ENCODE measurements around the gene PRRC2C. TPM values are rescaled to one million over a fixed set of nuclear protein-coding genes. Genes with fewer than 3 reads are reported as not detected.

PRRC2C gene
- total RNA-seq, 1 experiment from 2014 or later = 222 TPM

DNA sequence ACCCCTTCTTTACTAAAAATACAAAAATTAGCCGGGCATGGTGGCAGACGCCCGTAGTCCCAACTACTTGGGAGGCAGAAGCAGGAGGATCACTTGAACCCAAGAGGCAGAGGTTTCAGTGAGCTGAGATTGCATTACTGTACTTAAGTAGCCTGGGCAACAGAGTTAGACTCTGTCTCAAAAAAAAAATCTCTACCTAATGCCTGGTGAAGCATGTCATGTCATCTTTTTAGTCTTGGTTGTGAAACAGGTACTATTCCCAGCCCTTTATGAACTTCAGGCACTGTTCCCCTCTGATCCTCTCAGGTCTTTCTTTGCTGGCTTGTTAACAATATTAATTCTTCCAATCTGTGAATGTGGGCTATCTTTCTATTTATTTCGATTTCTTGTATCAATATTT lies 22.1 kb downstream of the PRRC2C start:
- POLR2A ChIA-PET (ENCODE audit: low non-redundant PET) = interaction anchor here (0.6 kb wide), 1 partner anchor 62 kb away, joined by 3 read pairs; no protein-coding TSS in a partner anchor
- no TSS peak for BruUV-seq (replicated peaks)

DNA sequence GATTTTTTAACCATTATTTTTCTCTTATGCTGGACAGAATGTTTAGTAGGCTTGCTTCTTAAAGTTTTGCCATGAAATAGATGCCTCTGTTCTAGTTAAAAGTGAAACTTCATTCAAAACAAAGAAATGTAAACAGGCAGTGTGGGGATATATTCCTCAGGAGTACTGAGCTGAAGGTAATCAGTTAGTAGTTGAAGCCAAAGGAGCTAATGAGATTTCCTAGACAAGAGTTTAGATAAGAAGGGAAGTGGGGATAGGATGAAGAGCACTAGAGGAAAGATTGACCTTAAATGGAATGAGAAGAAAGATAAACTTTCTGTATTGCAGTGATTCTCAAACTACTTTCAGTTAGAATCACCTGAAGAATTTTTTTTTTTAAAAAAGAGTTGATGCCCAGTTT lies 23.9 kb downstream of the PRRC2C start:
- Histone ChIP-seq H3K9me3 (ENCODE audit: low read depth, low read length, poor library complexity, severe bottlenecking) (no peaks in the 10 kb centered on the region), H3K36me3 (ENCODE audit: insufficient read depth, low read length, poor library complexity, severe bottlenecking) (peaks cover 13% of the 10 kb centered on the region), H3K27ac (ENCODE audit: low read depth, low read length, poor library complexity, severe bottlenecking) (no peak overlapping the region), H3K4me3 (ENCODE audit: low read depth, low read length, poor library complexity, severe bottlenecking) (no peak overlapping the region), H3K27me3 (replicated peaks; ENCODE audit: insufficient read depth, low read depth, low read length, poor library complexity) (no peaks in the 10 kb centered on the region), H3K4me1 (ENCODE audit: insufficient read depth, low read length, poor library complexity, severe bottlenecking) (peaks cover 15% of the 10 kb centered on the region)
- BruUV-seq (replicated peaks) = no TSS peak
- no peak for DNase-seq (ENCODE audit: low spot score)
- POLR2A ChIA-PET (ENCODE audit: low non-redundant PET) = no interaction called here
- CTCF ChIA-PET = interaction anchor here (0.5 to 0.6 kb wide), 2 partner anchors 9 to 234 kb away, joined by 3 read pairs; no protein-coding TSS in a partner anchor
- TF ChIP-seq EZH2 (IDR thresholded peaks at IDR 0.05; ENCODE audit: borderline replicate concordance, low read depth, low read length, poor library complexity, severe bottlenecking) = no peak
- TF ChIP-seq, protein P1, sequence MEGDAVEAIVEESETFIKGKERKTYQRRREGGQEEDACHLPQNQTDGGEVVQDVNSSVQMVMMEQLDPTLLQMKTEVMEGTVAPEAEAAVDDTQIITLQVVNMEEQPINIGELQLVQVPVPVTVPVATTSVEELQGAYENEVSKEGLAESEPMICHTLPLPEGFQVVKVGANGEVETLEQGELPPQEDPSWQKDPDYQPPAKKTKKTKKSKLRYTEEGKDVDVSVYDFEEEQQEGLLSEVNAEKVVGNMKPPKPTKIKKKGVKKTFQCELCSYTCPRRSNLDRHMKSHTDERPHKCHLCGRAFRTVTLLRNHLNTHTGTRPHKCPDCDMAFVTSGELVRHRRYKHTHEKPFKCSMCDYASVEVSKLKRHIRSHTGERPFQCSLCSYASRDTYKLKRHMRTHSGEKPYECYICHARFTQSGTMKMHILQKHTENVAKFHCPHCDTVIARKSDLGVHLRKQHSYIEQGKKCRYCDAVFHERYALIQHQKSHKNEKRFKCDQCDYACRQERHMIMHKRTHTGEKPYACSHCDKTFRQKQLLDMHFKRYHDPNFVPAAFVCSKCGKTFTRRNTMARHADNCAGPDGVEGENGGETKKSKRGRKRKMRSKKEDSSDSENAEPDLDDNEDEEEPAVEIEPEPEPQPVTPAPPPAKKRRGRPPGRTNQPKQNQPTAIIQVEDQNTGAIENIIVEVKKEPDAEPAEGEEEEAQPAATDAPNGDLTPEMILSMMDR (conservative IDR thresholded peaks at IDR 0.05; ENCODE audit: low read depth, low read length) = no peak
- intact Hi-C loops (cut with micrococcal nuclease; ENCODE audit: unreplicated experiment) = no loop called here

More for the DNA sequence above, 22.1 kb downstream of the PRRC2C start:
- H3K27me3 ChIP-seq (replicated peaks; ENCODE audit: insufficient read depth, low read depth, low read length, poor library complexity) = no peaks in the 10 kb centered on the region
- DNase-seq (ENCODE audit: low spot score) = no peak
- TF ChIP-seq EZH2 (IDR thresholded peaks at IDR 0.05; ENCODE audit: borderline replicate concordance, low read depth, low read length, poor library complexity, severe bottlenecking) = no peak
- TF ChIP-seq, protein P1 (conservative IDR thresholded peaks at IDR 0.05; ENCODE audit: low read depth, low read length) = no peak
- H3K9me3 ChIP-seq (ENCODE audit: low read depth, low read length, poor library complexity, severe bottlenecking) = no peaks in the 10 kb centered on the region
- CTCF ChIA-PET = interaction anchor here (0.6 kb wide), 1 partner anchor 253 kb away, joined by 21 read pairs; no protein-coding TSS in a partner anchor
- peaks cover 15% of the 10 kb centered on the region for H3K4me1 ChIP-seq (ENCODE audit: insufficient read depth, low read length, poor library complexity, severe bottlenecking)
- no peak overlapping the region for H3K27ac ChIP-seq (ENCODE audit: low read depth, low read length, poor library complexity, severe bottlenecking)
- H3K4me3 ChIP-seq (ENCODE audit: low read depth, low read length, poor library complexity, severe bottlenecking) = no peak overlapping the region
- peaks cover 3% of the 10 kb centered on the region for H3K36me3 ChIP-seq (ENCODE audit: insufficient read depth, low read length, poor library complexity, severe bottlenecking)
- intact Hi-C loops (cut with micrococcal nuclease; ENCODE audit: unreplicated experiment) = no loop called here

DNA sequence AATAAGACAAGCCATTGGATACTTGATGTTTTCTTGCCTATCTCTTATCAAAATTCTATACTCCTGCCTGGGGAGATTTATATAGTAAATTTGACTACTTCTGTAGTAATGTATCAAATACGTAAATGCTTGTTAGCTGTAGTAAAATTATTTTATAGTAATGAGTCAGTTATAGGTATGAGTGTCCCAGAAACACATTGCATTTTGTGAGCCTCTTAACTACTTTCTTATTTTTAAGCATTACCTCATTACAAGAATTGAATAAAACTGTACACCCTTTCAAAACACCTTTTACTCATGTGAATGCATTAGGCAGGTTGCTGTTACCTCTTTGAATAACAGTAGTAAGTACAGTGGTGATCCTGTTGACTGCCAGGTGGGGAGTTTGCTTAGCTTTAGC lies 28.4 kb downstream of the PRRC2C start:
- H3K9me3 ChIP-seq (ENCODE audit: low read depth, low read length, poor library complexity, severe bottlenecking) = no peaks in the 10 kb centered on the region
- intact Hi-C loops (cut with micrococcal nuclease; ENCODE audit: unreplicated experiment) = no loop called here
- H3K36me3 ChIP-seq (ENCODE audit: insufficient read depth, low read length, poor library complexity, severe bottlenecking) = peaks cover 59% of the 10 kb centered on the region

More for the DNA sequence above, 28.4 kb downstream of the PRRC2C start:
- no peaks in the 10 kb centered on the region for H3K27me3 ChIP-seq (replicated peaks; ENCODE audit: insufficient read depth, low read depth, low read length, poor library complexity)
- no peaks in the 10 kb centered on the region for H3K4me1 ChIP-seq (ENCODE audit: insufficient read depth, low read length, poor library complexity, severe bottlenecking)
- no peak overlapping the region for H3K4me3 ChIP-seq (ENCODE audit: low read depth, low read length, poor library complexity, severe bottlenecking)
- CTCF ChIA-PET = no interaction called here
- BruUV-seq (replicated peaks) = no TSS peak
- POLR2A ChIA-PET (ENCODE audit: low non-redundant PET) = no interaction called here
- H3K27ac ChIP-seq (ENCODE audit: low read depth, low read length, poor library complexity, severe bottlenecking) = no peak overlapping the region
- DNase-seq (ENCODE audit: low spot score) = no peak
- TF ChIP-seq EZH2 (IDR thresholded peaks at IDR 0.05; ENCODE audit: borderline replicate concordance, low read depth, low read length, poor library complexity, severe bottlenecking) = no peak
- TF ChIP-seq, protein P1 (conservative IDR thresholded peaks at IDR 0.05; ENCODE audit: low read depth, low read length) = no peak

Measured in A673 (cell line).